Measurements from ENCODE around the gene SYNDIG1. TPM values are rescaled to one million over a fixed set of nuclear protein-coding genes. Genes with fewer than 3 reads are reported as not detected.

The SYNDIG1 gene
- total RNA-seq, 1 experiment from 2014 or later: 17.9 TPM

- no TSS peak for BruUV-seq (replicated peaks)
- Histone ChIP-seq H3K27ac (ENCODE audit: low read depth, low read length, poor library complexity, severe bottlenecking) (no peak overlapping the region), H3K36me3 (ENCODE audit: insufficient read depth, low read length, poor library complexity, severe bottlenecking) (no peaks in the 10 kb centered on the region), H3K9me3 (ENCODE audit: low read depth, low read length, poor library complexity, severe bottlenecking) (no peaks in the 10 kb centered on the region), H3K27me3 (replicated peaks; ENCODE audit: insufficient read depth, low read depth, low read length, poor library complexity) (no peaks in the 10 kb centered on the region), H3K4me1 (ENCODE audit: insufficient read depth, low read length, poor library complexity, severe bottlenecking) (peaks cover 3% of the 10 kb centered on the region), H3K4me3 (ENCODE audit: low read depth, low read length, poor library complexity, severe bottlenecking) (no peak overlapping the region)
- intact Hi-C loops (cut with micrococcal nuclease; ENCODE audit: unreplicated experiment): no loop called here
- no peak for TF ChIP-seq EZH2 (IDR thresholded peaks at IDR 0.05; ENCODE audit: borderline replicate concordance, low read depth, low read length, poor library complexity, severe bottlenecking)
- TF ChIP-seq CTCF (conservative IDR thresholded peaks at IDR 0.05; ENCODE audit: low read depth, low read length): no peak
- ChIA-PET CTCF (no interaction called here), POLR2A (ENCODE audit: low non-redundant PET) (no interaction called here)
- DNase-seq (ENCODE audit: low spot score): no peak
Observed at GRCh38 chr20:24489631-24490260, 20.3 kb downstream of the SYNDIG1 start.

- TF ChIP-seq EZH2 (IDR thresholded peaks at IDR 0.05; ENCODE audit: borderline replicate concordance, low read depth, low read length, poor library complexity, severe bottlenecking) (no peak), CTCF (conservative IDR thresholded peaks at IDR 0.05; ENCODE audit: low read depth, low read length) (no peak)
- intact Hi-C loops (cut with micrococcal nuclease; ENCODE audit: unreplicated experiment): no loop called here
- Histone ChIP-seq H3K4me1 (ENCODE audit: insufficient read depth, low read length, poor library complexity, severe bottlenecking) (peaks cover 3% of the 10 kb centered on the region), H3K36me3 (ENCODE audit: insufficient read depth, low read length, poor library complexity, severe bottlenecking) (no peaks in the 10 kb centered on the region), H3K4me3 (ENCODE audit: low read depth, low read length, poor library complexity, severe bottlenecking) (no peak overlapping the region), H3K27ac (ENCODE audit: low read depth, low read length, poor library complexity, severe bottlenecking) (no peak overlapping the region), H3K9me3 (ENCODE audit: low read depth, low read length, poor library complexity, severe bottlenecking) (no peaks in the 10 kb centered on the region), H3K27me3 (replicated peaks; ENCODE audit: insufficient read depth, low read depth, low read length, poor library complexity) (no peaks in the 10 kb centered on the region)
- no peak for DNase-seq (ENCODE audit: low spot score)
- ChIA-PET CTCF (no interaction called here), POLR2A (ENCODE audit: low non-redundant PET) (no interaction called here)
- no TSS peak for BruUV-seq (replicated peaks)
Observed at GRCh38 chr20:24490598-24490997, 21.2 kb downstream of the SYNDIG1 start.

DNA sequence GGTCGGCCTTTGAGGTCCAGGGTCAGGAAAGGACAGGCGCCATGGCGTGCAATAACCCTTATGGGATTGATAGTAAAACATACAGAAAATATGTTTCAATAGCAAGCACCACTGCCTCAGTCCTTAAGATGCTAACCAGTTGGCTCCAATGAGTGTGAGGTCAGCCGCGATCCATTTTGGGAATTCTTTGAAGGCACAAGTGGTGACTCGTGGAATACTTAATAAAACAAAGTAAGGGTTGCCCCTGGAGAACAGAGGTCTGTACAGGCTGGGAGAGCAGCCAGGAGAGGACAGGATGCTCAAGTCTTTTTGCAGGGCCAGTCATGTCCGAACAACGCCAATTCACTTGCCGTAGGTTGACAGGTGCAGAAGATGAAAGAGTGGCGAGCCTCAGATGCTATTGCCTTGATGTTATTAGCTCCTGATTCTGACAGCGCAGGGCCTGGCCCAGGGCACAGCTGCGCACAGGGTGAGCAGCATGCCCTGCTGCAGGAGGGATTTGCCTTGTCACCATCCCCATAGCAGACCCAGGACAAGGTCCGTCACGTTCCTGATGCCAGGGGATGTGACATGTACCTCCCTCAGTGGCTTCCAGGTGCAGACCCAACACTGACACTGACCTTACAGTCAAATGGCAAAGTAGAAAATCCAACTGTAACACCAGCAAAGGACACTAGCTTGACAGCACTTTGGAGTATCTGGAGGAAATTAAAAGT is 21.8 kb downstream of the SYNDIG1 start:
- ChIA-PET CTCF (no interaction called here), POLR2A (ENCODE audit: low non-redundant PET) (no interaction called here)
- no peak for DNase-seq (ENCODE audit: low spot score)
- TF ChIP-seq CTCF (conservative IDR thresholded peaks at IDR 0.05; ENCODE audit: low read depth, low read length): no peak
- TF ChIP-seq EZH2 (IDR thresholded peaks at IDR 0.05; ENCODE audit: borderline replicate concordance, low read depth, low read length, poor library complexity, severe bottlenecking): no peak
- H3K4me3 ChIP-seq (ENCODE audit: low read depth, low read length, poor library complexity, severe bottlenecking): no peak overlapping the region
- no peak overlapping the region for H3K27ac ChIP-seq (ENCODE audit: low read depth, low read length, poor library complexity, severe bottlenecking)
- BruUV-seq (replicated peaks): no TSS peak
- H3K27me3 ChIP-seq (replicated peaks; ENCODE audit: insufficient read depth, low read depth, low read length, poor library complexity): no peaks in the 10 kb centered on the region
- H3K36me3 ChIP-seq (ENCODE audit: insufficient read depth, low read length, poor library complexity, severe bottlenecking): no peaks in the 10 kb centered on the region
- intact Hi-C loops (cut with micrococcal nuclease; ENCODE audit: unreplicated experiment): no loop called here
- H3K9me3 ChIP-seq (ENCODE audit: low read depth, low read length, poor library complexity, severe bottlenecking): no peaks in the 10 kb centered on the region
- peaks cover 3% of the 10 kb centered on the region for H3K4me1 ChIP-seq (ENCODE audit: insufficient read depth, low read length, poor library complexity, severe bottlenecking)

All from A673 (cell line).